Measurements from ENCODE around the gene CCNY.

DNA sequence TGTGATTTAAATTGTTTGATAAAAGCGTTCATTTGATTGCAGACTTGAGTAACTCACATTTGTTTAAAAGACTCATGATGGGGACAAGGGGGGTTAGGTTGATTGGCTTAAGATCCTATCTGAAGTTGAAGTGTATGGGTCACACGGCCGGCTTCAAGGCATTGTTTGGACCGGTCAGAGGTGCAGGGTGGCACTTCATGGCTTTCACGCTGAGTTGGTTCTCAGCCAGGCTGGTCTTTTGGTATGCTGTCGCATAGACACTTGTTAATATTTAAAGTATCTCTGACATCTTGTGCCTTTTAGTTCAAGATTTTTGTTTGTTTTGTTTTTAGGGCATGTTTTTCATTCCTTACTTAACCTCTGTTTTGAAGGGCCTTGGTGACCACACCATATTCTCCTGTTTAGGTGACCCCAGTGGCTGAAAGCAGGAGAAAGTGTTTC lies 58.1 kb downstream of the CCNY start:
- TF ChIP-seq, protein P1, sequence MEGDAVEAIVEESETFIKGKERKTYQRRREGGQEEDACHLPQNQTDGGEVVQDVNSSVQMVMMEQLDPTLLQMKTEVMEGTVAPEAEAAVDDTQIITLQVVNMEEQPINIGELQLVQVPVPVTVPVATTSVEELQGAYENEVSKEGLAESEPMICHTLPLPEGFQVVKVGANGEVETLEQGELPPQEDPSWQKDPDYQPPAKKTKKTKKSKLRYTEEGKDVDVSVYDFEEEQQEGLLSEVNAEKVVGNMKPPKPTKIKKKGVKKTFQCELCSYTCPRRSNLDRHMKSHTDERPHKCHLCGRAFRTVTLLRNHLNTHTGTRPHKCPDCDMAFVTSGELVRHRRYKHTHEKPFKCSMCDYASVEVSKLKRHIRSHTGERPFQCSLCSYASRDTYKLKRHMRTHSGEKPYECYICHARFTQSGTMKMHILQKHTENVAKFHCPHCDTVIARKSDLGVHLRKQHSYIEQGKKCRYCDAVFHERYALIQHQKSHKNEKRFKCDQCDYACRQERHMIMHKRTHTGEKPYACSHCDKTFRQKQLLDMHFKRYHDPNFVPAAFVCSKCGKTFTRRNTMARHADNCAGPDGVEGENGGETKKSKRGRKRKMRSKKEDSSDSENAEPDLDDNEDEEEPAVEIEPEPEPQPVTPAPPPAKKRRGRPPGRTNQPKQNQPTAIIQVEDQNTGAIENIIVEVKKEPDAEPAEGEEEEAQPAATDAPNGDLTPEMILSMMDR (IDR thresholded peaks at IDR 0.05 in 4 of 5, conservative IDR thresholded peaks at IDR 0.05 in 1 of 5) = no peak
- no peak for TF ChIP-seq POLR2A (IDR thresholded peaks at IDR 0.05)
